ENCODE results near the gene BNC2.

The BNC2 gene

GRCh38 chr9:16370647-16371046 lies 499.8 kb downstream of the BNC2 start:
- DNase-seq, result no peak

DNA sequence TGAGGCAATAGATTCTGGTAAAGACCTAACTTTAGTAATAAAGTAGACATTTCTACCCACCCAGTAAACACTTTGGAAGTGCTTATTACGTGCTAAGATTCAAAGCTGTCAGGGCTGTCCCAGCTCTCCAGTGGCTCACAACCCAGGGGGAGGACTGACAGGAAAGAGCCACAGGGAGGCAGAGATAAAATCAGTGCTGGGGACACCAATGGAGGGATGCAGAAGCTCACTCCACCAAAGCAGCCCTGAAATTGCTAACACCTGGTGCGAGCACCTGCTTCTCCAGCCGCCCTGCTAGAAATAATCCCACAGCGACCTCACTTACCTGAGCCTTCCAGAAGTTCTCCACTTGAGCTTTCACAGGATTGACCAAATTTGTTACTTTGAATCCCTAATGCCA lies 501.0 kb downstream of the BNC2 start:
- DNase-seq, result no peak

- DNase-seq, result no peak
Measured at GRCh38 chr9:16368237-16369087, 502.0 kb downstream of the BNC2 start.

GRCh38 chr9:16367605-16368231 lies 502.8 kb downstream of the BNC2 start:
- no peak for DNase-seq

DNA sequence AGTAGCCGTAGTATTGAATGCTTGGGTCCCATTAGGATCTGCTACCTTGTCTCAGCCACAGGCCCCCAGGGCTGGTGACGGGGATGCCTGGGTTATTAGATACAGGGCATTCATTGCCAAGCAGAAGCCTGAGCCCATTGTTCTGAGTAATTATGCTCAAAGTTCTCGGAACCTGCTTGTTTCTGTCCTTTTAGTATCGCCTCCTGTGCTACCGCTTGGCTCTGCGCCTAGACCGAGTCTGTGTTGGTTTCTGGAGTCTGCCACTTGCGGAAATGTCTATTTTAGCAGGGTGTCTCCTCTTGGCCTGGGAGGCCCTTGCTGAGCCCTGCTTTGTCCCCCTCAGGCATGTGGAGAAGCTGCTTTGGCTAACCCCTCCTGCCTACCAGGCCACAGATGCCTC lies 506.1 kb downstream of the BNC2 start:
- DNase-seq, result no peak

DNA sequence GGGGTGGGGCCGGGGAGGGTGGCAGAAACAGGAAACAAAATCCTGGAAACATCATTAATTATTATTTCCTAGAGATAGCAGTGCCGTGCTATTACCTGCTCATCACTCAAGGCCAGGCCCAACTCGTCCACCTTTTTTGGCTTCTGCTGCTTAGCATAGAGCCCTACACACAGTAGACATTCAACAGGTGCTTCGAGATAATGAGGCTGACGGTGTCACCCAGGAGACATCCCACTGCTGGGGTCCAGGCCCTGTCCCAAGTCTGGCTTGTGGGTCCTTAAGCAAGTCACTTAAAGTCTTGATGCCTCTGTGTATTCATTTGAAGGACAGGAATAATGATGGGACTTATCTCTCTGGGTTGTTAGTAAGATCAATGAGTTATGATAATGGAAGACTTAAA lies 506.6 kb downstream of the BNC2 start:
- no peak for DNase-seq

GRCh38 chr9:16363073-16363781 lies 507.2 kb downstream of the BNC2 start:
- no peak for DNase-seq

- DNase-seq, result no peak
Measured at GRCh38 chr9:16361939-16362338, 508.5 kb downstream of the BNC2 start.

- DNase-seq, result no peak
Measured at GRCh38 chr9:16361118-16361517, 509.4 kb downstream of the BNC2 start.

- no peak for DNase-seq
Measured at GRCh38 chr9:16360247-16360646, 510.2 kb downstream of the BNC2 start.
